GM18861 (cell line): Measurements from ENCODE around the gene GPC1.

Experiments used
- ATAC-seq: cut with Tn5 transposase; IDR thresholded peaks from one replicate; pipeline ENCODE4 v1.9.1; 2021; ENCODE audit not compliant: unreplicated experiment

GPC1 gene

GRCh38 chr2:240511351-240512108 lies 76.1 kb downstream of the GPC1 start:
- no peak for ATAC-seq

GRCh38 chr2:240512109-240512485 lies 76.6 kb downstream of the GPC1 start:
- ATAC-seq: no peak

GRCh38 chr2:240512666-240513535 lies 77.4 kb downstream of the GPC1 start:
- ATAC-seq: no peak

- peak; percentile 91 for ATAC-seq
Observed at GRCh38 chr2:240513549-240514287, 78.3 kb downstream of the GPC1 start.

- no peak for ATAC-seq
Observed at GRCh38 chr2:240514631-240515030, 79.2 kb downstream of the GPC1 start.

GRCh38 chr2:240517342-240517741 lies 81.9 kb downstream of the GPC1 start:
- no peak for ATAC-seq
